K562 (cell line): ENCODE measurements around the gene DPP8. TPM values are rescaled to one million over a fixed set of nuclear protein-coding genes. Genes with fewer than 3 reads are reported as not detected.

ENCODE experiments used
- ATAC-seq: fragments of 200-7000 bp; cut with Tn5 transposase; 3 replicates; pipeline ENCODE4 v1.9.1; 2020; ENCODE audit warnings: moderate library complexity
- BruUV-seq: library from RNA; stranded (reverse); fragments of 400-500 nt; replicated peaks from 2 replicates; lab custom pipeline; 2021; lab: Mats Ljungman, UMichigan
- CTCF ChIA-PET: fragments of 300-600 bp; formaldehyde crosslinking; extraction: SDS; loops from one replicate; lab custom pipeline; 2021; ENCODE audit warnings: low intra/inter-chr PET ratio; lab: Yijun Ruan, JAX
- POLR2A ChIA-PET: fragments of 300-600, 350-650 bp; sonication (Branson Sonifier 250); formaldehyde crosslinking; extraction: SDS; loops from one replicate; lab custom pipeline; 2021; ENCODE audit warnings: antibody characterized with exemption, inconsistent platforms; lab: Yijun Ruan, JAX
- DNase-seq, 4 experiments: peaks; one replicate each; pipeline versions ENCODE4 v3.0.0 to v3.0.0-alpha.2; 2011 to 2018; ENCODE audit warnings: low spot score in 3 of 4, mixed read lengths in 3 of 4; ENCODE audit errors: extremely low read depth in 1 of 4
- FAIRE-seq: peaks from 2 replicates; lab custom pipeline; 2011; peaks lifted over from hg19 to GRCh38; lab: Jason Lieb, UNC
- H2AFZ ChIP-seq: 2 replicates; pipeline ENCODE4 v1.6.0; 2011; ENCODE audit warnings: low read depth, low read length, control low read depth, inconsistent platforms
- H3K27ac ChIP-seq: fragments of 200-600 bp; 3 replicates; pipeline ENCODE4 v1.8.0; 2011; ENCODE audit warnings: low read depth, mild to moderate bottlenecking, control low read depth, inconsistent platforms, low read length, moderate library complexity, mixed read lengths; ENCODE audit errors: extremely low read depth
- H3K27me3 ChIP-seq, 2 experiments: fragments of 300-600 bp in 1 of 2; 2 replicates in 1 of 2; 3 replicates in 1 of 2; pipeline versions ENCODE4 v1.6.0 to v1.8.0; 2011; ENCODE audit warnings: inconsistent platforms in 2 of 2, low read length in 2 of 2, mild to moderate bottlenecking in 1 of 2, mixed read lengths in 1 of 2, moderate library complexity in 1 of 2; ENCODE audit not compliant: control insufficient read depth in 2 of 2, insufficient read depth in 2 of 2
- H3K36me3 ChIP-seq: fragments of 300-600 bp; 3 replicates; pipeline ENCODE4 v1.8.0; 2011; ENCODE audit warnings: mild to moderate bottlenecking, low read length, inconsistent platforms; ENCODE audit not compliant: control insufficient read depth, insufficient read depth
- H3K4me1 ChIP-seq, 2 experiments: fragments of 200-600 bp in 1 of 2; replicated peaks in 1 of 2; 2 replicates in 1 of 2; 3 replicates in 1 of 2; pipeline versions ENCODE4 v1.5.1 to v1.8.0; 2011; ENCODE audit warnings: inconsistent platforms in 2 of 2, low read length in 2 of 2, mild to moderate bottlenecking in 1 of 2, mixed read lengths in 1 of 2, moderate library complexity in 1 of 2; ENCODE audit not compliant: control insufficient read depth in 2 of 2, insufficient read depth in 2 of 2
- H3K4me2 ChIP-seq: 2 replicates; pipeline ENCODE4 v1.6.1; 2011; ENCODE audit warnings: low read length, control low read depth, inconsistent platforms, mixed read lengths; ENCODE audit not compliant: insufficient read depth
- H3K4me3 ChIP-seq: fragments of 200-600 bp; sonication (generic), shearing (Covaris generic); 2 replicates; pipeline ENCODE4 v1.5.1; 2016; ENCODE audit warnings: control low read depth, inconsistent platforms
- H3K79me2 ChIP-seq: fragments of 200-600 bp; 3 replicates; pipeline ENCODE4 v1.8.0; 2011; ENCODE audit warnings: low read length, inconsistent platforms; ENCODE audit not compliant: control insufficient read depth, insufficient read depth
- H3K9ac ChIP-seq, 2 experiments: 2 replicates each; pipeline versions ENCODE4 v1.6.0 to v1.6.1; 2011; ENCODE audit warnings: low read depth in 2 of 2, low read length in 2 of 2, control low read depth in 1 of 2, inconsistent platforms in 1 of 2, mild to moderate bottlenecking in 1 of 2, mixed read lengths in 1 of 2; ENCODE audit not compliant: insufficient read depth in 1 of 2
- H3K9me1 ChIP-seq: one replicate; pipeline ENCODE4 v1.6.0; 2011; ENCODE audit warnings: inconsistent platforms, mild to moderate bottlenecking, low read length, moderate library complexity; ENCODE audit not compliant: control insufficient read depth, insufficient read depth
- H3K9me3 ChIP-seq: replicated peaks from 2 replicates; pipeline ENCODE4 v1.5.1; 2011; ENCODE audit warnings: low read depth, low read length, inconsistent platforms; ENCODE audit not compliant: control insufficient read depth, insufficient read depth
- H4K20me1 ChIP-seq: replicated peaks from 2 replicates; pipeline ENCODE4 v1.6.1; 2011; ENCODE audit warnings: low read length, inconsistent platforms, mixed read lengths; ENCODE audit not compliant: control insufficient read depth, insufficient read depth
- CBX1 ChIP-seq: sonication (generic); IDR thresholded peaks from 2 replicates; pipeline ENCODE4 v1.6.1; 2016; ENCODE audit warnings: antibody characterized with exemption, low read depth, mild to moderate bottlenecking
- CHCHD3 ChIP-seq: fragments of 250-450 bp; sonication (Bioruptor Pico); IDR thresholded peaks from 2 replicates; pipeline ENCODE4 v2.1.2; 2022; ENCODE audit warnings: mild to moderate bottlenecking
- LARP7 ChIP-seq: fragments of 450-650 bp; IDR thresholded peaks from 2 replicates; pipeline ENCODE4 v1.6.1; 2016
- POLR2AphosphoS5 ChIP-seq: IDR thresholded peaks from 2 replicates; pipeline ENCODE4 v1.6.1; 2011; ENCODE audit warnings: mild to moderate bottlenecking, low read depth, low read length, moderate library complexity; ENCODE audit not compliant: control insufficient read depth, insufficient read depth
- PURB ChIP-seq: sonication (generic); formaldehyde crosslinking; IDR thresholded peaks from 2 replicates; pipeline ENCODE4 v1.9.0; 2021; ENCODE audit warnings: low read depth, mild to moderate bottlenecking, missing genetic modification reagents
- PYGO2 ChIP-seq: fragments of 450-650 bp; IDR thresholded peaks from 2 replicates; pipeline ENCODE4 v1.6.1; 2016; ENCODE audit warnings: mild to moderate bottlenecking, missing genetic modification characterization, moderate library complexity, missing compliant biosample characterization
- SIRT6 ChIP-seq: IDR thresholded peaks from one replicate; pipeline ENCODE4 v1.6.1; 2012; ENCODE audit warnings: low read depth, mild to moderate bottlenecking, control low read depth, inconsistent platforms, low read length, moderate library complexity
- ZFPM2 ChIP-seq: fragments of 250-450 bp; sonication (Bioruptor Pico); IDR thresholded peaks from 2 replicates; pipeline ENCODE4 v1.5.1; 2022; ENCODE audit warnings: mild to moderate bottlenecking
- ZNF644 ChIP-seq: fragments of 200-800 bp; sonication (Bioruptor generic); IDR thresholded peaks from 2 replicates; pipeline ENCODE4 v1.6.1; 2016; ENCODE audit warnings: low read depth, missing genetic modification characterization, missing compliant biosample characterization
- WGBS: fragments of 100-300 bp; shearing (Covaris generic); methylation state at CpG from one replicate; pipeline ENCODE4 v1.1.6; 2016; ENCODE audit warnings: low coverage, mixed read lengths; ENCODE audit not compliant: insufficient coverage; ENCODE audit errors: missing lambda C conversion rate; 5-methylcytosine and 5-hydroxymethylcytosine counted together
- in situ Hi-C: fragments of 300-500 bp; cut with MboI; formaldehyde crosslinking; loops from 4 replicates; pipeline ENCODE4 v1.15.0; 2018; ENCODE audit warnings: inconsistent platforms, mixed read lengths
- intact Hi-C: fragments of 100-400 bp; cut with micrococcal nuclease; formaldehyde crosslinking; loops from 2 replicates; pipeline ENCODE4 v1.14.2; 2022
- polyA plus RNA-seq, 8 experiments: library from polyadenylated mRNA; depleted of rRNA in 4 of 8; stranded (reverse) in 5 of 8; unstranded in 3 of 8; fragments of >200 nt; fragmentation: Nextera tagmentation in 2 of 8; fragmentation: Illumina TruSeq in 1 of 8; extraction: Ambion mirVana in 2 of 8; extraction: Trizol in 1 of 8; gene quantifications; 2 replicates each; pipeline versions ENCODE4 v1.2.1 to v1.2.3, GENCODE V29; 2011 to 2014; ENCODE audit warnings: inconsistent platforms in 1 of 8, missing spikeins in 1 of 8
- total RNA-seq, 7 experiments: library from RNA; depleted of rRNA in 6 of 7; stranded (reverse); fragments of >200 nt in 6 of 7; fragmentation: Illumina TruSeq in 2 of 7; extraction: Trizol in 2 of 7; gene quantifications; 2 replicates each; pipeline versions ENCODE4 v1.2.1 to v1.2.3, GENCODE V29; 2011 to 2021; ENCODE audit warnings: low replicate concordance in 1 of 7

The DPP8 gene
- total and polyA plus RNA-seq, 9 of the 15 experiments (the other 6 are each of a cell fraction or from before 2014, with no cell fraction given), result 5.5 to 36.7 (median 20.7) TPM

DNA sequence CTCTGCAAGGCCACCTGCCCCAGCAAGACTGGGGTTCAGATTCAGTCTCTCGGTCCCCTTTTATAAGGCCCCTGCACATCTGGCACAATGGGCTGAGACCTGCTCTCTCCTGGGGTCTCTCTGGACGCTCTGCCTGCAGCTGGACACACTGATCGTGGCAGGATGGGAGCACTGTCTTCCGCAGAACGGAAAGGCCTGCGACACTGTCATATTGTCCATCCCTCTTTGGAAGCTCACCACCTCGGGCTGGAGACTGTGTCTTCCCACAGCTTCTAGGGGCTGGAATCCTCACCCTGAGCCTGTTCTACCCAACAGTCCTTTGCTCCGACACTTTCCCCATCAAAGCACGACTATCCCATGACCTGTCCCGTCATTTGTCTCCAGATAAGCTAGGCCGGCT is 83.3 kb downstream of the DPP8 start:
- POLR2A ChIA-PET, result interaction anchor here (0.9 to 1.6 kb wide), 3 partner anchors 13 to 33 kb away, joined by 3 to 6 read pairs (median 3); no protein-coding TSS in a partner anchor
- WGBS, result 7% methylated on average over 11 of the region's 11 CpGs
- in situ Hi-C loops, result no loop called here

DNA sequence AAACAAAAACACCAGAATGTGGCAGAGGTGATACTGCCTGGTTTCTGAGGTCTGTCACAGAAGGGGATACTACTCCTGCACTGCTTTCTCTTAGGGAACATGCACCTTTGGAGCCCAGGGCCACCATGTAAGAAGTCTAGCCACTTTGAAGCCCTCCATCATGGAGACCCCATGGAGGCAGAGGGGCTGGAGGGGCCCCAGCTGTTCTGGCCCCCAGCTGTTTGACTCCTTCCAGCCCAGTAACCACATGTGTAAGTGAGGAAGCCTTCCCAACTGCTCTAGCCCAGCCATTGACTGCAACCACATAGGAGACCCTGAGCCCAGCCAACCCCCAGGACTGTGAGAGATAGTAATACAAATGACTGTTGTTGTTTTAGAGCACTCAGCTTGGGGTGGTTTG is 85.8 kb downstream of the DPP8 start:
- no peak overlapping the region for H3K4me3 ChIP-seq
- H3K79me2 ChIP-seq, result no peaks in the 10 kb centered on the region
- H3K9ac ChIP-seq, result no peak overlapping the region
- no peaks in the 10 kb centered on the region for H3K9me1 ChIP-seq
- H3K9me3 ChIP-seq, result no peaks in the 10 kb centered on the region
- no peak overlapping the region for H3K27ac ChIP-seq
- no peak overlapping the region for H2AFZ ChIP-seq
- H3K4me1 ChIP-seq, result no peaks in the 10 kb centered on the region; a peak in 1 of 5 replicates
- FAIRE-seq, result no peak
- ATAC-seq, result no peak
- no peaks in the 10 kb centered on the region for H4K20me1 ChIP-seq
- peaks cover 2 to 17% of the 10 kb centered on the region in 2 experiments; a peak in 4 of 5 replicates for H3K27me3 ChIP-seq
- H3K36me3 ChIP-seq, result no peaks in the 10 kb centered on the region
- BruUV-seq, result no TSS peak
- intact Hi-C loops (no loop called here), in situ Hi-C loops (no loop called here)
- POLR2A ChIA-PET, result interaction anchor here (0.7 to 2.0 kb wide), 2 partner anchors 100 to 127 kb away, joined by 4 read pairs; partner anchors contain the start of gene RNU5B-1
- no peak for DNase-seq
- no peak for TF ChIP-seq ZNF644 (tag)
- no peak for TF ChIP-seq CBX1
- no peak for TF ChIP-seq SIRT6
- no peak for TF ChIP-seq LARP7
- CTCF ChIA-PET, result no interaction called here
- no peak overlapping the region for H3K4me2 ChIP-seq

More for the DNA sequence above, 83.3 kb downstream of the DPP8 start:
- CTCF ChIA-PET, result no interaction called here
- BruUV-seq, result no TSS peak
- no peak for FAIRE-seq
- no peak for DNase-seq
- H3K9me3 ChIP-seq, result no peaks in the 10 kb centered on the region
- H3K9ac ChIP-seq, result no peak overlapping the region
- intact Hi-C loops, result no loop called here
- H4K20me1 ChIP-seq, result no peaks in the 10 kb centered on the region
- no peaks in the 10 kb centered on the region for H3K9me1 ChIP-seq
- no peak overlapping the region for H3K4me2 ChIP-seq
- H3K4me1 ChIP-seq, result no peaks in the 10 kb centered on the region; a peak in 1 of 5 replicates
- H3K36me3 ChIP-seq, result no peaks in the 10 kb centered on the region
- no peak for TF ChIP-seq PURB
- no peak for TF ChIP-seq POLR2AphosphoS5
- no peak for TF ChIP-seq ZFPM2 (CRISPR knock-in tag)
- no peak for TF ChIP-seq PYGO2
- TF ChIP-seq CHCHD3 (CRISPR knock-in tag), result no peak
- no peak overlapping the region for H3K27ac ChIP-seq
- H3K79me2 ChIP-seq, result no peaks in the 10 kb centered on the region
- H3K4me3 ChIP-seq, result no peak overlapping the region
- H3K27me3 ChIP-seq, result peaks cover 2 to 25% of the 10 kb centered on the region in 2 experiments; a peak in 4 of 5 replicates
- peak overlapping the region; percentile 32; the same call in 1 of the 2 replicates for H2AFZ ChIP-seq
- peak; percentile 18; the same call in 1 of the 3 replicates for ATAC-seq
